NB4 (cell line): Measurements from ENCODE around the gene ALDH16A1.

ENCODE experiments used
- MYC ChIP-seq: IDR thresholded peaks from 2 replicates; pipeline ENCODE4 v1.6.1; 2011; ENCODE audit warnings: low read depth, low read length
- TF ChIP-seq, protein P1 (sequence below): IDR thresholded peaks from one replicate; pipeline ENCODE4 v1.5.1; 2012; ENCODE audit warnings: low read depth, low read length

DNA sequence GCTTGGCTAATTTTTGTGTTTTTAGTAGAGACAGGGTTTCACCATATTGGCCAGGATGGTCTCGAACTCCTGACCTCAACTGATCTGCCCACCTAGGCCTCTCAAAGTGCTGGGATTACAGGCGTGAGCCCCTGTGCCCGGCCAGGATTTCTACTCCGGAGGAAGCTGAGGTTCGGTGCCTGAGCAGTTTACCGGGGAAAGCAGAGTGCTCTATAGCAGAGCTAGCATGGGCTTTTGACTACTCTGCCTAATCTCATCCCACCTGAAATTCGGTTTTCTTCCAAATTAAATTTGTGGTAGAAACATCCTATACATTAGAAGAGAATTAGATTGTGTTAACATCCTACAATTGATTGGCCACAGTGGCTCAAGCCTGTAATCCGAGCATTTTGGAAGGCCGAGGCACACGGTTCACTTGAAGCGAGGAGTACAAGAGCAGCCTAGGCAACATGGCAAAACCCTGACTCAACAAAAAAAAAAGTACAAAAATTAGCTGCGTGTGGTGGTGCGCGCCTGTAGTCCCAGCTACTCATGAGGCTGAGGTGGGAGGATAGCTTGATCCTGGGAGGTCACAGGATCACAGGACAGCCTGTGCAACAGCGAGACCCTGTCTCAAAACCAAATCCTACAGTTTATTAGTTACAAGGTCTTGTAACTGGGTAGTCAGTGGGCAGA, 36.0 kb downstream of the ALDH16A1 start:
- TF ChIP-seq MYC = no peak
- TF ChIP-seq, protein P1, sequence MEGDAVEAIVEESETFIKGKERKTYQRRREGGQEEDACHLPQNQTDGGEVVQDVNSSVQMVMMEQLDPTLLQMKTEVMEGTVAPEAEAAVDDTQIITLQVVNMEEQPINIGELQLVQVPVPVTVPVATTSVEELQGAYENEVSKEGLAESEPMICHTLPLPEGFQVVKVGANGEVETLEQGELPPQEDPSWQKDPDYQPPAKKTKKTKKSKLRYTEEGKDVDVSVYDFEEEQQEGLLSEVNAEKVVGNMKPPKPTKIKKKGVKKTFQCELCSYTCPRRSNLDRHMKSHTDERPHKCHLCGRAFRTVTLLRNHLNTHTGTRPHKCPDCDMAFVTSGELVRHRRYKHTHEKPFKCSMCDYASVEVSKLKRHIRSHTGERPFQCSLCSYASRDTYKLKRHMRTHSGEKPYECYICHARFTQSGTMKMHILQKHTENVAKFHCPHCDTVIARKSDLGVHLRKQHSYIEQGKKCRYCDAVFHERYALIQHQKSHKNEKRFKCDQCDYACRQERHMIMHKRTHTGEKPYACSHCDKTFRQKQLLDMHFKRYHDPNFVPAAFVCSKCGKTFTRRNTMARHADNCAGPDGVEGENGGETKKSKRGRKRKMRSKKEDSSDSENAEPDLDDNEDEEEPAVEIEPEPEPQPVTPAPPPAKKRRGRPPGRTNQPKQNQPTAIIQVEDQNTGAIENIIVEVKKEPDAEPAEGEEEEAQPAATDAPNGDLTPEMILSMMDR = no peak
